Measurements from ENCODE around the gene RAB11FIP4. TPM values are rescaled to one million over a fixed set of nuclear protein-coding genes. Genes with fewer than 3 reads are reported as not detected.

Gene RAB11FIP4
- total and polyA plus RNA-seq, 10 of the 15 experiments (the other 5 are each of a cell fraction or from before 2014, with no cell fraction given), result 1.4 to 27.0 (median 17.6) TPM

DNA sequence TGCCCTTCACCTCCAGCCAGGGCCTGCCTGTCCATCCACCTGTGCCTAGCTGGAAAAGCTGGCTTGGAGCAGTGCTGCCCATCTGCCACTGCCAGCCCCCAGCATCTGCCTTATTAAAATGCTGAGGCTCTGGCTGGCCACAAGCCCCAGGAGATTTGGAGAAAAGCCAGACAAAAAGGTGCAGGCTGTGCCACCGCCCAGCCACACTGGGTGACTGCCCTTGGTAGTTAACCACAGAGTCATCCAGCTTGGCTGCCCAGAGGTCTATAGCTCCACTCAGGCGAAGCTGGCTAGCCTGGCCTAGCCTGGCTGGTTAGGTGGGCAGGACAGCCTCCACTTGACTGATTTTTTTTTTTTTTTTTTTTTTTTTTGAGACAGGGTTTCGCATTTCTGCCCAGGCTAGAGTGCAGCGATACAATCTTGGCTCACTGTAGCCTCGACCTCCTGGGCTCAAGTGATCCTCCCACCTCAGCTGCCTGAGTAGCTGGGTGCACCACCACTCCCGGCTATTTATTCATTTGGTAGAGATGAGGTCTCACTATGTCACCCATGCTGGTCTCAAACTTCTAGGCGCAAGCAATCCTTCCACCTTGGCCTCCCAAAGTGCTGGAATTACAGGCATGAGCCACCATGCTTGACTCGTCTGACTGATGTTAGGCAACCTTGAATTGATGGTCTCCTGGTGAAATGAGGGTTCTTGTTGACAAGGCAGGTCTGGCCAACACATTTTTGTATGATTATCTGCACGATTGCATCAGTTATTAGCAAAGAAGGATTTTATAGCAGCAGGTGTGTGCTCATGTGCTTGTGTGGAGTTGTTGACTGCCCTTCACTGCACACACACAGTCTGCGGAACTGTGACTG is 103.8 kb downstream of the RAB11FIP4 start:
- Histone ChIP-seq H3K9me3 (replicated peaks; ENCODE audit: control insufficient read depth, insufficient read depth, low read length) (no peaks in the 10 kb centered on the region), H2AFZ (ENCODE audit: control insufficient read depth, low read depth, low read length) (no peak overlapping the region), H3K79me2 (ENCODE audit: control insufficient read depth, insufficient read depth, low read length) (peaks cover 22% of the 10 kb centered on the region), H3K4me2 (ENCODE audit: control insufficient read depth, insufficient read depth) (peak overlapping the region; percentile 72), H3K27me3 (replicated peaks in 1 of 2; ENCODE audit: control insufficient read depth in 2 of 2, insufficient read depth in 2 of 2, low read length in 1 of 2) (no peaks in the 10 kb centered on the region), H3K27ac (ENCODE audit: control insufficient read depth, insufficient read depth) (peak overlapping the region; percentile 81), H3K4me3 (peak overlapping the region; percentile 25; the same call in 1 of the 2 replicates), H3K4me1 (ENCODE audit: control insufficient read depth, insufficient read depth, low read length) (peaks cover 57% of the 10 kb centered on the region), H3K36me3 (ENCODE audit: control insufficient read depth in 2 of 2, insufficient read depth in 2 of 2, low read length in 1 of 2) (no peaks in the 10 kb centered on the region; a peak in 1 of 4 replicates), H4K20me1 (ENCODE audit: control insufficient read depth, insufficient read depth) (no peaks in the 10 kb centered on the region), H3K9ac (ENCODE audit: control insufficient read depth, insufficient read depth, low read length) (peak overlapping the region; percentile 50)
- BruUV-seq (replicated peaks), result no TSS peak
- WGBS (ENCODE audit: insufficient coverage, insufficient replicate concordance, low lambda C conversion rate, missing lambda C conversion rate), result 60% methylated on average over 8 of the region's 10 CpGs
- ChIA-PET SMC1A (ENCODE audit: uncharacterized antibody, unreplicated experiment) (interaction anchor here (1.0 to 6.2 kb wide), 9 partner anchors 8 to 176 kb away, joined by 3 to 60 read pairs (median 5); no protein-coding TSS in a partner anchor), CTCF (interaction anchor here (1.2 to 4.4 kb wide), 6 partner anchors 13 to 58 kb away, joined by 3 to 19 read pairs (median 5); no protein-coding TSS in a partner anchor), POLR2A (interaction anchor here (0.7 to 3.4 kb wide), 4 partner anchors 15 to 176 kb away, joined by 5 to 28 read pairs (median 13); no protein-coding TSS in a partner anchor), RAD21 (ENCODE audit: unreplicated experiment) (interaction anchor here (0.8 to 5.0 kb wide), 6 partner anchors 10 to 58 kb away, joined by 3 to 61 read pairs (median 7); no protein-coding TSS in a partner anchor)
- FAIRE-seq, result no peak
- no peak for DNase-seq (ENCODE audit: low read depth, low spot score)
- intact Hi-C loops (cut with micrococcal nuclease; ENCODE audit: unreplicated experiment), result no loop called here
- peak; percentile 40 for ATAC-seq
- peak; percentile 63; the same call in 1 of the 2 replicates for TF ChIP-seq RUNX3 (IDR thresholded peaks at IDR 0.05; ENCODE audit: low read length)
- TF ChIP-seq PAX5 (IDR thresholded peaks at IDR 0.05; ENCODE audit: borderline replicate concordance, low read depth, low read length), result 0 out of 2 replicates have a peak, but pooled peaks have one; percentile 18
- peak; percentile 16; the same call in 1 of the 2 replicates for TF ChIP-seq HDGF (IDR thresholded peaks at IDR 0.05)
- peak; percentile 51; the same call in 1 of the 2 replicates for TF ChIP-seq ZNF384 (IDR thresholded peaks at IDR 0.05; ENCODE audit: borderline replicate concordance, low read depth, low read length)
- TF ChIP-seq ATF7 (IDR thresholded peaks at IDR 0.05; ENCODE audit: low read depth), result no peak
- TF ChIP-seq SRF (IDR thresholded peaks at IDR 0.05; ENCODE audit: low read depth in 2 of 2, low read length in 2 of 2), result 0 out of 4 replicates have a peak, but pooled peaks of 1 of the 2 experiments have one; percentile 22
- peak; percentile 40; the same call in 1 of the 2 replicates for TF ChIP-seq IKZF1 (conservative IDR thresholded peaks at IDR 0.05)
- TF ChIP-seq, protein P1, sequence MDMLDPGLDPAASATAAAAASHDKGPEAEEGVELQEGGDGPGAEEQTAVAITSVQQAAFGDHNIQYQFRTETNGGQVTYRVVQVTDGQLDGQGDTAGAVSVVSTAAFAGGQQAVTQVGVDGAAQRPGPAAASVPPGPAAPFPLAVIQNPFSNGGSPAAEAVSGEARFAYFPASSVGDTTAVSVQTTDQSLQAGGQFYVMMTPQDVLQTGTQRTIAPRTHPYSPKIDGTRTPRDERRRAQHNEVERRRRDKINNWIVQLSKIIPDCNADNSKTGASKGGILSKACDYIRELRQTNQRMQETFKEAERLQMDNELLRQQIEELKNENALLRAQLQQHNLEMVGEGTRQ (IDR thresholded peaks at IDR 0.05; ENCODE audit: borderline replicate concordance, low read depth, low read length), result no peak
- TF ChIP-seq EED (IDR thresholded peaks at IDR 0.05; ENCODE audit: low read depth), result 0 out of 2 replicates have a peak, but pooled peaks have one; percentile 13
- no peak for TF ChIP-seq CEBPB (IDR thresholded peaks at IDR 0.05; ENCODE audit: borderline replicate concordance in 1 of 2, low read depth in 2 of 2, low read length in 2 of 2)
- TF ChIP-seq BHLHE40 (IDR thresholded peaks at IDR 0.05; ENCODE audit: borderline replicate concordance in 1 of 2, low read depth in 2 of 2, low read length in 1 of 2), result 0 out of 4 replicates have a peak, but pooled peaks of 1 of the 2 experiments have one; percentile 7
- TF ChIP-seq, protein P2, sequence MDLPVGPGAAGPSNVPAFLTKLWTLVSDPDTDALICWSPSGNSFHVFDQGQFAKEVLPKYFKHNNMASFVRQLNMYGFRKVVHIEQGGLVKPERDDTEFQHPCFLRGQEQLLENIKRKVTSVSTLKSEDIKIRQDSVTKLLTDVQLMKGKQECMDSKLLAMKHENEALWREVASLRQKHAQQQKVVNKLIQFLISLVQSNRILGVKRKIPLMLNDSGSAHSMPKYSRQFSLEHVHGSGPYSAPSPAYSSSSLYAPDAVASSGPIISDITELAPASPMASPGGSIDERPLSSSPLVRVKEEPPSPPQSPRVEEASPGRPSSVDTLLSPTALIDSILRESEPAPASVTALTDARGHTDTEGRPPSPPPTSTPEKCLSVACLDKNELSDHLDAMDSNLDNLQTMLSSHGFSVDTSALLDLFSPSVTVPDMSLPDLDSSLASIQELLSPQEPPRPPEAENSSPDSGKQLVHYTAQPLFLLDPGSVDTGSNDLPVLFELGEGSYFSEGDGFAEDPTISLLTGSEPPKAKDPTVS (IDR thresholded peaks at IDR 0.05; ENCODE audit: low read depth, low read length), result no peak
- in situ Hi-C loops (cut with MboI), result no loop called here
